ENCODE results near the gene OAT.

The OAT gene

DNA sequence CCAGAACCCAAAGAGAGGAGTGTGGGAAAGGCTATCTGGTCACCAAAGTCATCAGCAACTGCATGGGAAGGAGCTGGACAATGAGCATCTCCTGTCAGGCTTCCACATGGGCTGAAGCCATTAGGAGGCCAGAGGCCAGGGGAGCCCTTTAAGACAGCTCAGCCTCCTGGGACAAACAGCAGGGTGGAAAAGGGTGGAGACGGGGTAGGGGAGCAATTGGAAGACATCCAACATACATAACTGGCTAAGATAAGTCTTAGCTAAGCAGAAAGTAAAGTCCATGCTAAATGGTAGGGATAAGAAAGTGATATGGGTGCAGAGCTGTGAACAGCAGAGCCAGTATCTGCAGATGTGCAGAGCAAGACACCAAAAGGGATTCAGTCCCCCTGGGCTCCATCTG lies 1.5 kb upstream of the OAT start:
- TF ChIP-seq, protein P1, sequence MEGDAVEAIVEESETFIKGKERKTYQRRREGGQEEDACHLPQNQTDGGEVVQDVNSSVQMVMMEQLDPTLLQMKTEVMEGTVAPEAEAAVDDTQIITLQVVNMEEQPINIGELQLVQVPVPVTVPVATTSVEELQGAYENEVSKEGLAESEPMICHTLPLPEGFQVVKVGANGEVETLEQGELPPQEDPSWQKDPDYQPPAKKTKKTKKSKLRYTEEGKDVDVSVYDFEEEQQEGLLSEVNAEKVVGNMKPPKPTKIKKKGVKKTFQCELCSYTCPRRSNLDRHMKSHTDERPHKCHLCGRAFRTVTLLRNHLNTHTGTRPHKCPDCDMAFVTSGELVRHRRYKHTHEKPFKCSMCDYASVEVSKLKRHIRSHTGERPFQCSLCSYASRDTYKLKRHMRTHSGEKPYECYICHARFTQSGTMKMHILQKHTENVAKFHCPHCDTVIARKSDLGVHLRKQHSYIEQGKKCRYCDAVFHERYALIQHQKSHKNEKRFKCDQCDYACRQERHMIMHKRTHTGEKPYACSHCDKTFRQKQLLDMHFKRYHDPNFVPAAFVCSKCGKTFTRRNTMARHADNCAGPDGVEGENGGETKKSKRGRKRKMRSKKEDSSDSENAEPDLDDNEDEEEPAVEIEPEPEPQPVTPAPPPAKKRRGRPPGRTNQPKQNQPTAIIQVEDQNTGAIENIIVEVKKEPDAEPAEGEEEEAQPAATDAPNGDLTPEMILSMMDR (IDR thresholded peaks at IDR 0.05; ENCODE audit: extremely low read depth, insufficient read depth, missing control alignments): no peak
- in situ Hi-C loops (cut with MboI; ENCODE audit: low pct_unique_long_range_greater_than_20kb, low sequenced_read_pairs, unreplicated experiment): no loop called here
- DNase-seq (ENCODE audit: low spot score): no peak

GRCh38 chr10:124419635-124420034 lies 912 bp upstream of the OAT start:
- no peak for DNase-seq (ENCODE audit: low spot score)
- TF ChIP-seq, protein P1 (IDR thresholded peaks at IDR 0.05; ENCODE audit: extremely low read depth, insufficient read depth, missing control alignments): no peak
- in situ Hi-C loops (cut with MboI; ENCODE audit: low pct_unique_long_range_greater_than_20kb, low sequenced_read_pairs, unreplicated experiment): no loop called here

DNA sequence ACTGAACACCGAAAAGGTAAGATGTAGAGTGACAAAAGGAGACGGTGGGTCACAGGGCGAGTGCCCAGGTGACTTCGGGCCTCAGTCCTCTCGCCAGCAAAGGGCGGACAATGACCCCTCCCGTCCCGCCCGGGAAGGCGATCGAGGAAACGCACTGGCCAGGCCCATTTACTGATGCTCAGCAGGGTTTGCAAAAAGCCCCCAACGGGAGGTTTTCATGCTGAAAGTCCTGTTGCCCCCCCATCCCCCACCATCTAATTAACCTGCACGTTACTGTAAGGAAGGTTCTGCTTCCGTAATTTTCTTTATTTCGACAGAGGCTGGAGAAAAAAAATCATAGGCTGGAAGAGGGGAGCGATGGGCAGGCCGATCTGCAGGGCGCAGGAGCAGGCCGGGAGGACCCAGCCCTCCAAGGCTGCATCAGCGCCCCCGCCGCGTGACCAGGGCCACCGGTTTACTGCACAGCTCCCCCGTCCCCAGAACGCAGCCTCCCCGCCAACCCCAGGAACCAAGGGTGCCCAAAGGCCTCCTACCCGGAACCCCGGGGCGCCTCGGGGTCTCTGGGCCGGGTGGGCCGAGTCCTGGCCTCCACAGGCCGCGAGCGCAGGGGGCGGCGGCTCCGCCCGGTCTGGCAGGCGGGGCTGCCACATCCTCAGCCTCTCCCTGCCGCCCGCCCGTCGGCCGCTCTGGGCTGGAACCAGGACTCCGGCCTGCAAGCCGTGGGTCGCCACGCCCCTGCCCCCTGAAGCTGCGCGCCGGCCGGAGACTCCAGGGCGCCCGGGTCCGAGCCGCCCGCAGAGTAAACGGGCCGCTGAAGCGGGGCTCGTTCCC lies 613 bp downstream of the OAT start:
- peak; percentile 40 for DNase-seq (ENCODE audit: low spot score)
- in situ Hi-C loops (cut with MboI; ENCODE audit: low pct_unique_long_range_greater_than_20kb, low sequenced_read_pairs, unreplicated experiment): no loop called here
- TF ChIP-seq, protein P1 (IDR thresholded peaks at IDR 0.05; ENCODE audit: extremely low read depth, insufficient read depth, missing control alignments): no peak

DNA sequence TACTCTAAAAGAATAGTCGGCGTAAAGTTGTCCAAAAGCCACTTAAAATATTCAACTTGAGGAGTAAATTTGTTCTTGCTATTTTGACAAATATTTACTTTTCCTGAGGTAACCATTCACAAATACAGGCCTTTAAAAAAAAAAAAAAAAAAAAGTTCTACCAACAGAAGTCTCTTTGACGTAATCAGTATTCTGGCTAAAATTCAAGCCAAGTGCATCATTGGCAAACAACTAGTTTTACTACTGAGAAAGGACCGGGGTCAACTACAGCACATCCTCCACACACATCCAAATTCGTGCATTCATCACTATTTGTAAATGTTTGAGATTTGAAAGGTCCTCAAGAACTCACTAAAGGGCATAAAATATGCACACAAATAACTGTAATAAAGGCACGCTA lies 2.0 kb downstream of the OAT start:
- in situ Hi-C loops (cut with MboI; ENCODE audit: low pct_unique_long_range_greater_than_20kb, low sequenced_read_pairs, unreplicated experiment): no loop called here
- no peak for DNase-seq (ENCODE audit: low spot score)
- TF ChIP-seq, protein P1 (IDR thresholded peaks at IDR 0.05; ENCODE audit: extremely low read depth, insufficient read depth, missing control alignments): no peak

DNA sequence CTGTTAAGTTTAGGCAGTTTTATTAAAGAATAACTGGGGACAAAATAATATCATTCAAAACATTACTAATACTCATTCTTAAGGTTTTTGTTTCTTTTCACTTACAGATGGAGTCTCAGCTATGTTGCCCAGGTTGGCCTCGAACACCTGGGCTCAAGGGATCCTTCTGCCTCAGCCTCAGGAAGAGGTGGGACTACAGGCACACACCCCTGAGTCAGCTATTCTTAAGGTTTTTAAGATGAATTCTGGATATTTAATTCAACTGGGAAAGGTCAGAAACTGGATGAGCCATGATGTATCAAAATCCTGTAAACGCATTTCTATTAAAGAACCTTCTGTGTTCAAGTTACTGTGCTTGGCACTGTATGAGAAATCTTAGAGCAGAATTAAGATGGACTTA lies 3.5 kb downstream of the OAT start:
- in situ Hi-C loops (cut with MboI; ENCODE audit: low pct_unique_long_range_greater_than_20kb, low sequenced_read_pairs, unreplicated experiment): no loop called here
- DNase-seq (ENCODE audit: low spot score): no peak

DNA sequence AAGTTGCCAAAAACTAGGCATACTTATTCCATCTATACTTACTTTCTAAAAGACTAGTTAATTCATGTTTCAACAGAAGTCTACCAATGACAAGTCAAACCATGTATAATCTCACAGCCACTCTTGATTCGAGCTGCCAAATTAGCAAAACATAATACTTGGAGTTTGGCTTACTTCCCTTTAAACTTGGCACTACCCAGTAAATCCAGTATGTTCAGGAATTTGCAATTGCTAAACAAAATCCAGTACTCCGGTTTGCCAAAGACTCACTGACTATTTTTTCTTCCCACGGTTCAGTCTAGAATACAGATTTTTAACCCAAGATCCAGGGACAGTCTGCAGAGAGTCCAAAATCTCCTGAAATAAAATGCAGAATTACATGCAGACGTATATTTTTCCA lies 4.6 kb downstream of the OAT start:
- TF ChIP-seq, protein P1 (IDR thresholded peaks at IDR 0.05; ENCODE audit: extremely low read depth, insufficient read depth, missing control alignments): no peak
- in situ Hi-C loops (cut with MboI; ENCODE audit: low pct_unique_long_range_greater_than_20kb, low sequenced_read_pairs, unreplicated experiment): no loop called here
- no peak for DNase-seq (ENCODE audit: low spot score)

More for the DNA sequence above, 3.5 kb downstream of the OAT start:
- TF ChIP-seq, protein P1 (IDR thresholded peaks at IDR 0.05; ENCODE audit: extremely low read depth, insufficient read depth, missing control alignments): no peak
